ENCODE results near the gene L3MBTL3.
A peak's percentile ranks its signal among the peaks of the same experiment; 100 is the strongest.

L3MBTL3 gene

DNA sequence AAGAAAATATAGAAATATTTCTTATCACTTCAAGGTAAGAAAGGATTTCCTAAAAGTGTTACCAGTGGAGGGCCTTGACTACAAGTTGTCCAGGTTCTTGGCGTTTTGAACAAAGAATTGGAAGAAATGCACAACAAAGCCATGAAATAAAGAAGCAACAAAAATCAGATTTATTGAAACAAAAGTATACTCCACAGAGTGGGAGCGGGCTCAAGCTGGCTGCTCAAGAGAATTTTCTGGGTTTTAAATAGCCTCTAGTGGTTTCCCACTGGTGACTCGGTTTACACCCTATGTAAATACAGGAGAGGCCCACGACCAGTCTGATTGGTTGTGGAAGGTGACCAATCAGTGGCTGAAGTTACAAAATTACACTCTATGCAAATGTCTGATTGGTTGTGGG lies 140.2 kb downstream of the L3MBTL3 start:
- TF ChIP-seq, protein P1, sequence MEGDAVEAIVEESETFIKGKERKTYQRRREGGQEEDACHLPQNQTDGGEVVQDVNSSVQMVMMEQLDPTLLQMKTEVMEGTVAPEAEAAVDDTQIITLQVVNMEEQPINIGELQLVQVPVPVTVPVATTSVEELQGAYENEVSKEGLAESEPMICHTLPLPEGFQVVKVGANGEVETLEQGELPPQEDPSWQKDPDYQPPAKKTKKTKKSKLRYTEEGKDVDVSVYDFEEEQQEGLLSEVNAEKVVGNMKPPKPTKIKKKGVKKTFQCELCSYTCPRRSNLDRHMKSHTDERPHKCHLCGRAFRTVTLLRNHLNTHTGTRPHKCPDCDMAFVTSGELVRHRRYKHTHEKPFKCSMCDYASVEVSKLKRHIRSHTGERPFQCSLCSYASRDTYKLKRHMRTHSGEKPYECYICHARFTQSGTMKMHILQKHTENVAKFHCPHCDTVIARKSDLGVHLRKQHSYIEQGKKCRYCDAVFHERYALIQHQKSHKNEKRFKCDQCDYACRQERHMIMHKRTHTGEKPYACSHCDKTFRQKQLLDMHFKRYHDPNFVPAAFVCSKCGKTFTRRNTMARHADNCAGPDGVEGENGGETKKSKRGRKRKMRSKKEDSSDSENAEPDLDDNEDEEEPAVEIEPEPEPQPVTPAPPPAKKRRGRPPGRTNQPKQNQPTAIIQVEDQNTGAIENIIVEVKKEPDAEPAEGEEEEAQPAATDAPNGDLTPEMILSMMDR (conservative IDR thresholded peaks at IDR 0.05; ENCODE audit: control insufficient read depth, insufficient read depth, low read depth, low read length) = no peak
- H3K4me3 ChIP-seq (ENCODE audit: control insufficient read depth, low read depth, low read length) = no peak overlapping the region
- DNase-seq (ENCODE audit: low read depth) = no peak

DNA sequence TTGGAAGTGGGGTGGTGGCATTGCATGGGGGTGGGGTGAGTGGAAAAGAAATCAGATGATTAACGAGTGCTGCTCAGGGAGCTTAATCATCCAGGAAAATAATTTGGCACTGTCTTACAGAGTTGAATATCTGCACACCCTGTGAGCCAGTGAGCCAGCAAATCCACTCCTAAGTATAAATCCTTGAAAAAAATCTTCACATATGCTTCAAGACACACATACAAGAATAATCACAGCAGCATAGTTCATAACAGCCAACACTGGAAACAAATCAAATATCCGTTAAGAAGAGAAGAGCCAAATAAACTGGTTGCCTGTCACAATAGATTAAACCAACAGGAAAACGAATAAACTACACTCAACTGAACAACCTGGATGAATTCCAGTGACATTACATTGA lies 141.6 kb downstream of the L3MBTL3 start:
- TF ChIP-seq, protein P1 (conservative IDR thresholded peaks at IDR 0.05; ENCODE audit: control insufficient read depth, insufficient read depth, low read depth, low read length) = no peak
- H3K4me3 ChIP-seq (ENCODE audit: control insufficient read depth, low read depth, low read length) = no peak overlapping the region
- peak; percentile 3 for DNase-seq (ENCODE audit: low read depth)

DNA sequence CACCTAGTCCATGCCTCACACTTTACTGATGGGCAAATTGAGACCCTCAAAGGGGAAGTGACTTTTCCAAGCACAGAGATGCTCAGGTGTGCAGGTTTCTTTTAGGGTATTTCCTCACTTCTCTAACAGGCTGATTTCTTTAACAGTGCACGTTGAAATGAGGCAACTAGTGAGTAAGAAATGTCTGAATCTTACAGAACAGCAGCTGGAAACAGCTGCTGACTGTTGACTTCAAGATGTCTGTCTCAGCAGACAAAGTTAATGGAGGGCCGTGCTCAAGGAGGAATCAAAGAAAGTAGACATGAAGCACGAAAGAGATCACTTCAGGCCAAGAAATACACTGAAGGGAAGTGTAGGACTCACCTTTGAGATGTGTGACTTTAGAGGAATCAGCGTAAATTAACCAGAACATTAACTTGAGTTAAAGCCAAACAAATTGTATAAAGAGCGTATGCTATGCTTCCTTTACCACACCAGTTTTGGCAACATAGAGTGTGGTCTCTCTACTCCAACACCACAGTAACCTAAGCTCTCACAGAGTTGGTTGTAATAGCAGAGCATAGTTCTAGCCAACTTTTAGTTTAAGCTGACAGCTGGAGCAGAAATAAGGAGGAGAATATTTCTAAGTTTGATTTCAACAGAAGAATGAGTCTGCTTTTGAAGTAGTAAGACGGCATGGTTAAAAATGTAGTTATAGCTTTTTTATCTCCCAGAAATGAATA lies 143.5 kb downstream of the L3MBTL3 start:
- TF ChIP-seq, protein P1 (conservative IDR thresholded peaks at IDR 0.05; ENCODE audit: control insufficient read depth, insufficient read depth, low read depth, low read length) = no peak
- H3K4me3 ChIP-seq (ENCODE audit: control insufficient read depth, low read depth, low read length) = no peak overlapping the region
- DNase-seq (ENCODE audit: low read depth) = peak; percentile 18

DNA sequence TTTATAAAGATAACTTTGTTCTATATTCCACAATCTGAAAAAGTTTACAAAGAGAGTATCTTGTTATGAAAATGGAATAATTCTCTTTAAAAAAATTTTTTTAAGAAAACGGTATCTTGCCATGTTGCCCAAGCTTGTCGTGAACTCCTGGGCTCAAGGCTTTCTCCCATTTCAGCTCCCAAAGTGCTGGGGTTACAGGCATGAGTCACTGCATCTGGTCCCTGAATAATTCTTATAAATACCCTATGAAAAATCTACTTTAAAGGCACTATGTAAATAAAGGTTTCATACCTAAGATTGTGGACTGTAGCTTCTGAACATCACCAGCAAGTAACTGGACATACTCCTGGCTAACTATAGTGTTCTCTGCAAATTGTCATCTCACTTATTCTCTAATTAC lies 144.0 kb downstream of the L3MBTL3 start:
- TF ChIP-seq, protein P1 (conservative IDR thresholded peaks at IDR 0.05; ENCODE audit: control insufficient read depth, insufficient read depth, low read depth, low read length) = no peak
- H3K4me3 ChIP-seq (ENCODE audit: control insufficient read depth, low read depth, low read length) = no peak overlapping the region
- DNase-seq (ENCODE audit: low read depth) = peak; percentile 20

DNA sequence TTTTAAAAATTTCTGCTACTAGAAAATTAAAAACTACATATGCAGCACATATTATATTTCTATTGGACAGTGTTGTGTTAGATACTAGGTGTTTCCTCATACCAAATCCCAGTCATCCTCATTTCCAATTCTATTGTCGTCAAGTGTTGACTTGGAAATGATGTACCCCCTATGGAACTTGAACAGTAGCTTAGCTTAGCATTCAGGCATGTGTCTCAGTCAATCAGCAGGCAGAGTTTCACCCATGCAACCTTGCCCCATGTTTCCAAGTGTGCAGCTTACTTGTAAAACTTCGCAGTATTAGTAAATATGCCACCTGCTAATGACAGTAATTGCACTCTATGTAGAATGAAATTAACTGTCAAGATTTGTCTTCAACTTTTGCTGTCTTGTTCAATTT lies 144.9 kb downstream of the L3MBTL3 start:
- H3K4me3 ChIP-seq (ENCODE audit: control insufficient read depth, low read depth, low read length) = no peak overlapping the region
- DNase-seq (ENCODE audit: low read depth) = no peak
- TF ChIP-seq, protein P1 (conservative IDR thresholded peaks at IDR 0.05; ENCODE audit: control insufficient read depth, insufficient read depth, low read depth, low read length) = no peak

DNA sequence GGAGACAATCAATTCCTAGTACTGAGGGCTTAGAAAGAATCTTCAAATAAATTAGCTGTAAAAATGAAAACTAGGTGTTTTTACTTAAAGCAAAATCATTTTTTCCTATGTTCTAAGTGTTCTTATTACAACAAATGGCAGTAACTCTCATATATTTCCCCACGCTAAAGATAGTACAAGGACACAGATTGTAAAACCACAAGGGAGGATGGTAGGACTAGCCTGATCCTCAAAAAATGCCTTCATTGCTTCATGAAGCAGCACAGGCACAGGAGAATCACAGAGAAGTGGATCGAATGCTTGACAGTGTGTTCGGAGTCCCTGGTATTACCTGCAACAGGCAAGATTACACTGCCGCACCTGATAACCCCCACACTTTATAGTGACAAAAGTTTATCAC lies 145.9 kb downstream of the L3MBTL3 start:
- DNase-seq (ENCODE audit: low read depth) = no peak
- H3K4me3 ChIP-seq (ENCODE audit: control insufficient read depth, low read depth, low read length) = no peak overlapping the region
- TF ChIP-seq, protein P1 (conservative IDR thresholded peaks at IDR 0.05; ENCODE audit: control insufficient read depth, insufficient read depth, low read depth, low read length) = no peak
